Measurements from ENCODE around the gene MFAP4.
A peak's percentile ranks its signal among the peaks of the same experiment; 100 is the strongest.

Gene MFAP4

DNA sequence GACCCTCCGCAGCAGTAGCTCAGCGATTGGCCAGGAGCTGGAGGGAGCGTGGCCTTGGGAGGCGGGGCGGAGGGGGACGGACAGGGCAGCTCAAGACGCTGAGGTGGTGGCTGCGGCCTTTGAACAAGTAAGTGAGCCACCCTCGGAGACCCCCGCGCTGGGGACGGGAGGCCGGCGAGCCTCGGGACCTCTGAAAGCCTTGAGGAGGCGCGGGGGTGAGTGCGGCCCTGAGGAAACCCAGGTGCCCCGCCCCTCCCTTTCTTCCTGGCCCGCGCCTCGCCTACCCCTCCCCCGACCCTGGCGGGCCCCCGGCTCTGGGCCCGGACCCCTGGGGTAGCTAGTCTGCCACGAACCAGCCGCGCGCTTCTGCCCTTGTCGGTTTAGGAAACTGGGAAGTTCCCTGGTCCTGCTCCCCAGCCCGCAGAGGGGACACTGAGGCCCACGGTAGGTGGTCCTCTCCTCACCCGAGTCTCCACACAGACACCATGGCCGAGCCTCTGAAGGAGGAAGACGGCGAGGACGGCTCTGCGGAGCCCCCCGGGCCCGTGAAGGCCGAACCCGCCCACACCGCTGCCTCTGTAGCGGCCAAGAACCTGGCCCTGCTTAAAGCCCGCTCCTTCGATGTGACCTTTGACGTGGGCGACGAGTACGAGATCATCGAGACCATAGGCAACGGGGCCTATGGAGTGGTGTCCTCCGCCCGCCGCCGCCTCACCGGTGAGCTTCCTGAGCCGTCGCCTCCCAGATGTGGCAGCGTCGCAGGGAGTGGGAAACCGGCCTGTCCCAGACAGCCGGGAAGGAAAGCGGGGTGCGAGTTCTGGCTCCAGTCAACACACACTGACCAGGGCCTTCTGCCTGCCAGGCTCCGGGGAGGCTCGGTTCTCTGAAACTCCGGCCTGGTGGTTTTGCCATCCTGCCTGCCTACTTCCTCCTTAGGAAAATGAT lies 8.3 kb downstream of the MFAP4 start, which contains the start of gene MAPK7:
Gene MAPK7, plus strand, starts transcription at position 83 of the 945 bp plus-strand sequence. Its CDS starts 403 bp downstream, at position 486.
- peak within 1 kb of the TSS; percentile 74 for H3K4me3 ChIP-seq (ENCODE audit: low read depth, low read length)
- no peak for DNase-seq (ENCODE audit: low read depth)
- TF ChIP-seq CTCF (IDR thresholded peaks at IDR 0.05; ENCODE audit: low read depth, low read length, missing control alignments) = no peak
- in situ Hi-C loops (cut with HindIII; ENCODE audit: low sequenced_read_pairs) = no loop called here

- peak overlapping the region; percentile 74 for H3K4me3 ChIP-seq (ENCODE audit: low read depth, low read length)
- DNase-seq (ENCODE audit: low read depth) = peak; percentile 97
- in situ Hi-C loops (cut with HindIII; ENCODE audit: low sequenced_read_pairs) = no loop called here
- no peak for TF ChIP-seq CTCF (IDR thresholded peaks at IDR 0.05; ENCODE audit: low read depth, low read length, missing control alignments)
Observed at GRCh38 chr17:19377602-19378415, 9.2 kb downstream of the MFAP4 start.

DNA sequence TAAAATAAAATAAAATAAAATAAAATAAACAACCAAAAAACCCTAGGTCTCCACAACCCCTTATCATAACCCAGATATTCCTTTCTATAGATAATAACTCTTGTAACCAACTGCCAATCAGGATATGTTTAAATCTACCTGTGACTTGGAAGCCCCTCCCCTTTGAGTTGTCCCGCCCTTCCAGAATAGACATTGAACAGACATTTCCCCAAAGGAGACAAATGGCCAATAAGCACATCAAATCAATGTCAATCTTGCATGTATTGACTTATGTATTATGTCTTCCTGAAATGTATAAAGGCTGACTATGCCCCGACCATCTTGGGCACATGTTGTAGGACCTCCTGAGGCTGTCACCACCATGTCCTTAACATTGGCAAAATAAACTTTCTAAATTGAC lies 10.2 kb downstream of the MFAP4 start:
- in situ Hi-C loops (cut with HindIII; ENCODE audit: low sequenced_read_pairs) = no loop called here
- DNase-seq (ENCODE audit: low read depth) = no peak
- no peak for TF ChIP-seq CTCF (IDR thresholded peaks at IDR 0.05; ENCODE audit: low read depth, low read length, missing control alignments)
- peak overlapping the region; percentile 74 for H3K4me3 ChIP-seq (ENCODE audit: low read depth, low read length)

DNA sequence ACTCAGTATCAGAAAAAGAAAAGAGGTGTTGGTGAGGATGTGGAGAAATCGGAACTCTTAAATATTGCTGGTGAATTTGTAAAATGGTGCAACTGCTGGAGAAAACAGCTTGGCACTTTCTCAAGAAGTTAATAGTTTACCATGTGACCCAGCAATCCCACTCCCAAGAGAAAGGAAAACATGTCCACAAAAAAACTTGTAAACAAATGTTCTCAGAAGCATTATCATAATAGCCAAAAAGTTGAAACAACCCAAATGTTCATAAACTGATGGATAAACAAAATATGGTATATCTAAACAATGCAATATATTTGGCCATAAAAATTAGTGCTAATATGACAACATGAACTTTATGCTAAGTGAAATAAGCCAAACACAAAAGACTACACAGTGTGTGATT lies 11.3 kb downstream of the MFAP4 start:
- no peak for DNase-seq (ENCODE audit: low read depth)
- no peak overlapping the region for H3K4me3 ChIP-seq (ENCODE audit: low read depth, low read length)
- TF ChIP-seq CTCF (IDR thresholded peaks at IDR 0.05; ENCODE audit: low read depth, low read length, missing control alignments) = no peak
- in situ Hi-C loops (cut with HindIII; ENCODE audit: low sequenced_read_pairs) = no loop called here

DNA sequence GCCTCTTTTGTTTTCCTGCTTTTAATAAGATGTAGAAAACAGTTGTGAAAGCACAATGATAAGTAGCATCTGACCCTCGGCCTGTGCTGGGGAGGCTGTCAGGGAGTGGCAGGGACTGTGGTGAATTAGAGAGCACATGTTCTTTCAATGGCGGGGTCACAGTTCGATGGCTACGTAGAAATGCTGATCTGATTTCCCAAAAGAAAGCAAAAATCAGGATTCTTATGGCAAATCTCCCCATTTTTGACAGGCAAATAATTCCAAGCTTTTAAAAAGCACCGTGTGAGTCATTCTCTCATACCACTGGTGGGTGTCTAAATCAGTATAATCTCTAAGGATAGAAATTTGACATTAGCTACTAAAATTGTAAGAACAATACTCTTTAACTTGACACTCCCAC lies 12.9 kb downstream of the MFAP4 start:
- no peak overlapping the region for H3K4me3 ChIP-seq (ENCODE audit: low read depth, low read length)
- DNase-seq (ENCODE audit: low read depth) = no peak
- TF ChIP-seq CTCF (IDR thresholded peaks at IDR 0.05; ENCODE audit: low read depth, low read length, missing control alignments) = no peak
- in situ Hi-C loops (cut with HindIII; ENCODE audit: low sequenced_read_pairs) = no loop called here

GRCh38 chr17:19372866-19373504 lies 14.0 kb downstream of the MFAP4 start:
- in situ Hi-C loops (cut with HindIII; ENCODE audit: low sequenced_read_pairs) = no loop called here
- DNase-seq (ENCODE audit: low read depth) = no peak
- TF ChIP-seq CTCF (IDR thresholded peaks at IDR 0.05; ENCODE audit: low read depth, low read length, missing control alignments) = no peak
- H3K4me3 ChIP-seq (ENCODE audit: low read depth, low read length) = no peak overlapping the region

Data from astrocyte of the cerebellum (primary cell).